IPS-18a (cell line): ENCODE data around the gene IFFO2.
A peak's percentile ranks its signal among the peaks of the same experiment; 100 is the strongest.

Experiments used
- H3K27ac ChIP-seq: one replicate; pipeline ENCODE4 v1.5.1; 2013; ENCODE audit warnings: low read length
- H3K27me3 ChIP-seq: one replicate; pipeline ENCODE4 v1.6.1; 2013; ENCODE audit warnings: mild to moderate bottlenecking, low read length; ENCODE audit not compliant: control insufficient read depth, insufficient read depth
- H3K36me3 ChIP-seq: one replicate; pipeline ENCODE4 v1.6.1; 2013; ENCODE audit warnings: low read depth, low read length; ENCODE audit not compliant: control insufficient read depth
- H3K4me1 ChIP-seq: one replicate; pipeline ENCODE4 v1.6.1; 2013; ENCODE audit warnings: low read depth, low read length; ENCODE audit not compliant: control insufficient read depth
- H3K4me3 ChIP-seq: one replicate; pipeline ENCODE4 v1.5.1; 2013; ENCODE audit warnings: low read length
- H3K9ac ChIP-seq: one replicate; pipeline ENCODE4 v1.6.1; 2013; ENCODE audit warnings: mild to moderate bottlenecking, low read length, moderate library complexity
- H3K9me3 ChIP-seq: one replicate; pipeline ENCODE4 v1.6.1; 2013; ENCODE audit warnings: low read depth, low read length; ENCODE audit not compliant: control insufficient read depth

The IFFO2 gene

GRCh38 chr1:18957136-18957521 is 653 bp upstream of the IFFO2 start:
- H3K27ac ChIP-seq: no peak overlapping the region
- H3K4me1 ChIP-seq: no peaks in the 10 kb centered on the region
- no peaks in the 10 kb centered on the region for H3K36me3 ChIP-seq
- H3K9me3 ChIP-seq: no peaks in the 10 kb centered on the region
- H3K9ac ChIP-seq: no peak overlapping the region
- H3K27me3 ChIP-seq: peaks cover 43% of the 10 kb centered on the region
- H3K4me3 ChIP-seq: peak overlapping the region; percentile 75

GRCh38 chr1:18955441-18956192 is 859 bp downstream of the IFFO2 start:
- H3K27ac ChIP-seq: no peak overlapping the region
- no peak overlapping the region for H3K9ac ChIP-seq
- H3K4me3 ChIP-seq: peak overlapping the region; percentile 43
- H3K27me3 ChIP-seq: peaks cover 43% of the 10 kb centered on the region
- H3K4me1 ChIP-seq: no peaks in the 10 kb centered on the region
- H3K9me3 ChIP-seq: no peaks in the 10 kb centered on the region
- no peaks in the 10 kb centered on the region for H3K36me3 ChIP-seq

GRCh38 chr1:18955131-18955440 is 1.4 kb downstream of the IFFO2 start:
- H3K9me3 ChIP-seq: no peaks in the 10 kb centered on the region
- no peak overlapping the region for H3K9ac ChIP-seq
- H3K27me3 ChIP-seq: peaks cover 43% of the 10 kb centered on the region
- peak overlapping the region; percentile 43 for H3K4me3 ChIP-seq
- H3K36me3 ChIP-seq: no peaks in the 10 kb centered on the region
- H3K27ac ChIP-seq: no peak overlapping the region
- H3K4me1 ChIP-seq: peaks cover 5% of the 10 kb centered on the region

- Histone ChIP-seq H3K4me1 (peaks cover 11% of the 10 kb centered on the region), H3K27me3 (peaks cover 41% of the 10 kb centered on the region), H3K9me3 (no peaks in the 10 kb centered on the region), H3K27ac (no peak overlapping the region), H3K36me3 (no peaks in the 10 kb centered on the region), H3K4me3 (no peak overlapping the region), H3K9ac (no peak overlapping the region)
Measured at GRCh38 chr1:18954270-18955071, 2.0 kb downstream of the IFFO2 start.

GRCh38 chr1:18953731-18954231 is 2.7 kb downstream of the IFFO2 start:
- Histone ChIP-seq H3K4me3 (no peak overlapping the region), H3K9ac (no peak overlapping the region), H3K9me3 (no peaks in the 10 kb centered on the region), H3K36me3 (no peaks in the 10 kb centered on the region), H3K27ac (no peak overlapping the region), H3K27me3 (peaks cover 36% of the 10 kb centered on the region), H3K4me1 (peaks cover 12% of the 10 kb centered on the region)

GRCh38 chr1:18951818-18952391 is 4.6 kb downstream of the IFFO2 start:
- Histone ChIP-seq H3K27me3 (peaks cover 21% of the 10 kb centered on the region), H3K4me3 (no peak overlapping the region), H3K9me3 (no peaks in the 10 kb centered on the region), H3K4me1 (peaks cover 12% of the 10 kb centered on the region), H3K36me3 (no peaks in the 10 kb centered on the region), H3K9ac (no peak overlapping the region), H3K27ac (no peak overlapping the region)

GRCh38 chr1:18951416-18951815 is 5.1 kb downstream of the IFFO2 start:
- Histone ChIP-seq H3K4me1 (peaks cover 12% of the 10 kb centered on the region), H3K4me3 (no peak overlapping the region), H3K27me3 (peaks cover 21% of the 10 kb centered on the region), H3K27ac (no peak overlapping the region), H3K36me3 (no peaks in the 10 kb centered on the region), H3K9me3 (no peaks in the 10 kb centered on the region), H3K9ac (no peak overlapping the region)

- no peaks in the 10 kb centered on the region for H3K9me3 ChIP-seq
- peaks cover 20% of the 10 kb centered on the region for H3K27me3 ChIP-seq
- no peak overlapping the region for H3K4me3 ChIP-seq
- H3K4me1 ChIP-seq: peaks cover 12% of the 10 kb centered on the region
- no peaks in the 10 kb centered on the region for H3K36me3 ChIP-seq
- no peak overlapping the region for H3K27ac ChIP-seq
- peak overlapping the region; percentile 33 for H3K9ac ChIP-seq
Measured at GRCh38 chr1:18950401-18951026, 6.0 kb downstream of the IFFO2 start.

- H3K4me1 ChIP-seq: peaks cover 12% of the 10 kb centered on the region
- H3K9me3 ChIP-seq: no peaks in the 10 kb centered on the region
- peak overlapping the region; percentile 33 for H3K9ac ChIP-seq
- peaks cover 13% of the 10 kb centered on the region for H3K27me3 ChIP-seq
- H3K4me3 ChIP-seq: no peak overlapping the region
- no peak overlapping the region for H3K27ac ChIP-seq
- H3K36me3 ChIP-seq: no peaks in the 10 kb centered on the region
Measured at GRCh38 chr1:18949686-18950400, 6.6 kb downstream of the IFFO2 start.

- H3K9ac ChIP-seq: no peak overlapping the region
- H3K9me3 ChIP-seq: no peaks in the 10 kb centered on the region
- peaks cover 6% of the 10 kb centered on the region for H3K27me3 ChIP-seq
- H3K27ac ChIP-seq: no peak overlapping the region
- H3K4me1 ChIP-seq: peaks cover 12% of the 10 kb centered on the region
- H3K4me3 ChIP-seq: no peak overlapping the region
- H3K36me3 ChIP-seq: no peaks in the 10 kb centered on the region
Measured at GRCh38 chr1:18948913-18949685, 7.4 kb downstream of the IFFO2 start.
